GM12878 (cell line): Measurements from ENCODE around the gene HLA-F.

ENCODE experiments used
- MXI1 ChIP-seq: fragments of 150-350 bp; IDR thresholded peaks from 2 replicates; pipeline ENCODE4 v1.6.1; 2011; ENCODE audit warnings: low read depth, mild to moderate bottlenecking, inconsistent platforms, low read length, improper control_type of control experiment
- TF ChIP-seq, protein P1 (sequence below), 3 experiments: IDR thresholded peaks in 2 of 3; conservative IDR thresholded peaks in 1 of 3; 2 replicates each; pipeline ENCODE4 v1.5.1; 2011; ENCODE audit warnings: low read depth in 3 of 3, low read length in 3 of 3, mild to moderate bottlenecking in 3 of 3, control low read depth in 2 of 3, moderate library complexity in 2 of 3, inconsistent platforms in 1 of 3, mixed read lengths in 1 of 3; ENCODE audit not compliant: control insufficient read depth in 2 of 3, insufficient read depth in 1 of 3; ENCODE audit errors: extremely low read depth in 1 of 3

- TF ChIP-seq MXI1 = no peak
- TF ChIP-seq, protein P1, sequence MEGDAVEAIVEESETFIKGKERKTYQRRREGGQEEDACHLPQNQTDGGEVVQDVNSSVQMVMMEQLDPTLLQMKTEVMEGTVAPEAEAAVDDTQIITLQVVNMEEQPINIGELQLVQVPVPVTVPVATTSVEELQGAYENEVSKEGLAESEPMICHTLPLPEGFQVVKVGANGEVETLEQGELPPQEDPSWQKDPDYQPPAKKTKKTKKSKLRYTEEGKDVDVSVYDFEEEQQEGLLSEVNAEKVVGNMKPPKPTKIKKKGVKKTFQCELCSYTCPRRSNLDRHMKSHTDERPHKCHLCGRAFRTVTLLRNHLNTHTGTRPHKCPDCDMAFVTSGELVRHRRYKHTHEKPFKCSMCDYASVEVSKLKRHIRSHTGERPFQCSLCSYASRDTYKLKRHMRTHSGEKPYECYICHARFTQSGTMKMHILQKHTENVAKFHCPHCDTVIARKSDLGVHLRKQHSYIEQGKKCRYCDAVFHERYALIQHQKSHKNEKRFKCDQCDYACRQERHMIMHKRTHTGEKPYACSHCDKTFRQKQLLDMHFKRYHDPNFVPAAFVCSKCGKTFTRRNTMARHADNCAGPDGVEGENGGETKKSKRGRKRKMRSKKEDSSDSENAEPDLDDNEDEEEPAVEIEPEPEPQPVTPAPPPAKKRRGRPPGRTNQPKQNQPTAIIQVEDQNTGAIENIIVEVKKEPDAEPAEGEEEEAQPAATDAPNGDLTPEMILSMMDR (IDR thresholded peaks at IDR 0.05 in 2 of 3, conservative IDR thresholded peaks at IDR 0.05 in 1 of 3; ENCODE audit: control insufficient read depth in 2 of 3, extremely low read depth in 1 of 3, insufficient read depth in 1 of 3, low read depth in 3 of 3, low read length in 3 of 3) = no peak
Observed at GRCh38 chr6:29679962-29680361, 43.3 kb upstream of the HLA-F start.
